Measurements from ENCODE around the gene ZIC1. TPM values are rescaled to one million over a fixed set of nuclear protein-coding genes. Genes with fewer than 3 reads are reported as not detected.
A peak's percentile ranks its signal among the peaks of the same experiment; 100 is the strongest.

Gene ZIC1
- total RNA-seq, 2 donors from 2014 or later: 0.04 TPM; not detected in 1

DNA sequence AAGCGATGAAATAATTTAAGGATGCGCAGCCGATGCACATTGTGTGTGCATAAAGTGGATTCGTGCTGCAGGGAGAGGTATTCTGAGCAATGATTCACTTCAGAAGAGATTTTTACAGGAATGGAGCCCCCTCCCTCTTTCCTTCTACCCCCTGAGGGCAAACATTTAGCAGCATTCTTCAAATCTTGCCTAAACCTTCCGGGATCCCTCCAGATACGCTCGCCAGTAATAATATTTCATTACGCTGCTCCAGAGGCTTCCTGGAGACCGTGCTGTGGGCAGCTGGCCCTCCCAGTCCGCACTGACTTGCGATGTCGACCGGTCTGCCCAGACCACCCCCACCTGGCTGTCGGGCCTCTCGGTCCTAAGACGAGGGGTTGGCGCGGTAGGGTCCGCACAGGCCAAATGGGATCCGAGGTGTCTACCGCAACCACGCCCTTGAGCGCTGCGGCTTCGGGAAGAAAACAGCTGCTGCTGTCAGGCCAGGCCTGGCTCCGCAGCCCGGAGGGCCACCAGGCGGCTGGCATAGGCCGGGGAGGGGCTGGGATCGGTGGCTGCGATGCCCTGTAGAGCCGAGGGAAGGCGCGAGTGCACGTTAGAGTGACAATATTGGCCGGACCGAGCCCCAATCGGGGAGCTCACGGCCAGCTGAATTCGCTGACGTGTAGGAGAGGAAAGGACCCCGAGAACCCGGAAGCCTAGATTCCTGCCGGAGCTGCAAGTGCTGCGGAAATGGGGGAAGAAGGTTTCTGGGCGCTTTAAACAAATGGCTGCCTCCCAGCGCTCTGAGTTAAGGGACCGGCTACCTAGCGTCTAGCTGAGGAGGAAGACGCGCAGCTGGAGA, 17.2 kb upstream of the ZIC1 start:
- H3K27me3 ChIP-seq: peaks cover 36 to 84% of the 10 kb centered on the region in 2 donors
- H3K36me3 ChIP-seq: no peaks in the 10 kb centered on the region
- H3K27ac ChIP-seq: no peak overlapping the region
- H3K4me1 ChIP-seq: peaks cover 0 to 56% of the 10 kb centered on the region in 2 donors
- H3K4me3 ChIP-seq: peak overlapping the region; percentile 18 to 39
- H3K9me3 ChIP-seq: no peaks in the 10 kb centered on the region
- TF ChIP-seq, protein P1, sequence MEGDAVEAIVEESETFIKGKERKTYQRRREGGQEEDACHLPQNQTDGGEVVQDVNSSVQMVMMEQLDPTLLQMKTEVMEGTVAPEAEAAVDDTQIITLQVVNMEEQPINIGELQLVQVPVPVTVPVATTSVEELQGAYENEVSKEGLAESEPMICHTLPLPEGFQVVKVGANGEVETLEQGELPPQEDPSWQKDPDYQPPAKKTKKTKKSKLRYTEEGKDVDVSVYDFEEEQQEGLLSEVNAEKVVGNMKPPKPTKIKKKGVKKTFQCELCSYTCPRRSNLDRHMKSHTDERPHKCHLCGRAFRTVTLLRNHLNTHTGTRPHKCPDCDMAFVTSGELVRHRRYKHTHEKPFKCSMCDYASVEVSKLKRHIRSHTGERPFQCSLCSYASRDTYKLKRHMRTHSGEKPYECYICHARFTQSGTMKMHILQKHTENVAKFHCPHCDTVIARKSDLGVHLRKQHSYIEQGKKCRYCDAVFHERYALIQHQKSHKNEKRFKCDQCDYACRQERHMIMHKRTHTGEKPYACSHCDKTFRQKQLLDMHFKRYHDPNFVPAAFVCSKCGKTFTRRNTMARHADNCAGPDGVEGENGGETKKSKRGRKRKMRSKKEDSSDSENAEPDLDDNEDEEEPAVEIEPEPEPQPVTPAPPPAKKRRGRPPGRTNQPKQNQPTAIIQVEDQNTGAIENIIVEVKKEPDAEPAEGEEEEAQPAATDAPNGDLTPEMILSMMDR (IDR thresholded peaks at IDR 0.05): no peak
- DNase-seq (ENCODE audit: low spot score): no peak

DNA sequence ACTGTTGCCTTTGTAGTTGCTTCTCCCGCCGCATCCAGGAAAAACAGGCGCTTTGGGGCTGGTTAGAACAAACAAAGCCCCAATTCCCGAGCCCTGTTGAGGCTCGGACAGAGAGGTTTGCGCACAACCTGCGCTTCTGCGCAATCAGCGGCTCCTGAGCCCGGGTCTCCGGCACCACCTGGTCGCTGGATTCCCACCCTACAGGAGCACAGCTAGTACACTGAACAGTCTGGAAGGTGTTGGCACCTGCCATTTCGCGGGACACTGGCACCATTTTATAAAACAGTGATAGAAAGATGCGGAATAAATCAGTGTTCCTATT, 16.6 kb upstream of the ZIC1 start:
- H3K4me1 ChIP-seq: peaks cover 0 to 58% of the 10 kb centered on the region in 2 donors
- TF ChIP-seq, protein P1 (IDR thresholded peaks at IDR 0.05): no peak
- H3K27ac ChIP-seq: no peak overlapping the region
- H3K36me3 ChIP-seq: no peaks in the 10 kb centered on the region
- DNase-seq (ENCODE audit: low spot score): no peak
- peak overlapping the region; percentile 18 to 39 for H3K4me3 ChIP-seq
- H3K9me3 ChIP-seq: no peaks in the 10 kb centered on the region
- peaks cover 36 to 87% of the 10 kb centered on the region in 2 donors for H3K27me3 ChIP-seq

DNA sequence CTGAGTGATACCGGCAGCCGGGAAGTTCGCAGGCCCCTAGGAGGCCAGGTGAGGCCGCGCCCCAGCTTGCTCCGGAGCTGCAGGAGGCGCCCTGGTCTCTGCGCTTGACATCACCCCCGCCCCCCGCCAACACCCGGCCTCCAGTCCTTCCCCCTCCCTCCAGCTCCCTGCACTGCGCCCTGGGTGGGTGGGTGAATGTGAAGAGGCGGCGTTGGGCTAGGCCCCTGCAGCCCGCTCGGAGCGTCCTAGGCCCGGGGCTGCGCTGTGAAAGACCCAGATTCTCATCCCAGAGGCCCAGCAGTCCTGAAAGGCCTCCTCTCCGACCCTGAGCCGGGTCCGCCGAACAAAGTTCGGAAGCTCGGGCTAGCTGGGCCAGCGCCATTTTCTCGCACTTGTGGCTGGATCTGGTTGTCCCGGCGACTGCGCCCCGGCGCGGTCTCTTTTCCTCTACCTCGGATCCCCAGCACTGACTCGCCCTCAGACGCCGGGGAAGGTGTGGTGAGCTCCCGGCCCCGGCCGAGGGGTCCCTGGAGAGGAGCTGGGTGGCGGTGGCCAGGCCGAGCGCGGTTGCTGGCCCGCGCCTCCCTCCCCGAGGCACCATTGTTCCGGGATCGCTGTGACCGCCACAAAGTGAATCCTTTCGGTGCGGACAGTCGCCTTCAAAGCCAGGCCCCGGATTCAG, 15.8 kb upstream of the ZIC1 start:
- DNase-seq (ENCODE audit: low spot score): no peak
- TF ChIP-seq, protein P1 (IDR thresholded peaks at IDR 0.05): no peak
- H3K4me1 ChIP-seq: peaks cover 0 to 63% of the 10 kb centered on the region in 2 donors
- H3K9me3 ChIP-seq: no peaks in the 10 kb centered on the region
- peak overlapping the region; percentile 35 to 43 for H3K4me3 ChIP-seq
- H3K27me3 ChIP-seq: peaks cover 39 to 86% of the 10 kb centered on the region in 2 donors
- H3K27ac ChIP-seq: no peak overlapping the region
- no peaks in the 10 kb centered on the region for H3K36me3 ChIP-seq

DNA sequence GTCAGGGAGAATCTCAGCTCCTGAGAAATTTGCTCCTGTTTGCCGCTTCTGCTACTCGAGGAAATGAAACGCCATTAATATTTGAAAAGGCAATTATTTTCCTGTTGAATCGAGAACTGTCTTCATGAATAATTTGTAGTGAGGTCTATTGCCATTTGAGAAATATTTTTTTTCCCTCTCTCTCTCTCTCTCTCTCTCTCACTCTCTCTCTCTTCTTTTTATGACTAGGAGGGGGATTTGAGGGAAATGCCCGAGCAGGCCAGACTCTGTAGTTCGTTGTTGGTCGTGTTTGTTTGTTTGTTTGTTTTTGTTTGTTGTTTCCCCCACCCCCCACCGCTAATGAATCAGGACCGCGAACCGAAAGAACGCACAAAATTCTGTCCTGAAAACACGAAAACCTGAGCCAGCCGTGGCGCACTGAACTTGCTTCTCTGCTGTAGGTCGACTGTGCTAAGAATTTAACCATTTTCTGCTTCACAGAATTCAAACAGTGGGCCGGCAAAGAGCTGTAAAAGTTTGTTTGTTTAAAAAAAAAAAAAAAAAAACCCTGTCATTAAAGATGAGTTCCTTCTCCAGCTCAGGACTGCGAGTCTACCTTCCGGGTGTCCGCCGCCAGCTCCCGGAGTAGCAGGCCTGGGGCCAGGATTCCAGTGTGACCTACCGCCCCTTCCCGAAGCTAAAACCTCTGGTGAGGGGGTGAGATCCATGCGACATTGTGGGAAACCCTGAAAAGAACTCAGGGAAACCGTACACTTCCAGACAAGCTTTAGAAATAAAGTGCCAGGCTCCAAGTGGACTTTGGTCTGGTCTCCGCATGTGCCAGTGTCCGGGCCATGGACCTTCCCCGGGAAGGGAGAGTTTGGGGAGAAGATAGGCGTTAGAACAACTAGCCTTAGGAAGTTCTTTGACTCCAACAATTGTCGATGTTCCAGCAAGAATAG, 15.0 kb upstream of the ZIC1 start:
- H3K27ac ChIP-seq: no peak overlapping the region
- peak overlapping the region; percentile 35 to 43 for H3K4me3 ChIP-seq
- no peaks in the 10 kb centered on the region for H3K36me3 ChIP-seq
- peaks cover 32 to 82% of the 10 kb centered on the region in 2 donors for H3K27me3 ChIP-seq
- no peak for DNase-seq (ENCODE audit: low spot score)
- H3K4me1 ChIP-seq: peaks cover 0 to 63% of the 10 kb centered on the region in 2 donors
- TF ChIP-seq, protein P1 (IDR thresholded peaks at IDR 0.05): no peak
- no peaks in the 10 kb centered on the region for H3K9me3 ChIP-seq

DNA sequence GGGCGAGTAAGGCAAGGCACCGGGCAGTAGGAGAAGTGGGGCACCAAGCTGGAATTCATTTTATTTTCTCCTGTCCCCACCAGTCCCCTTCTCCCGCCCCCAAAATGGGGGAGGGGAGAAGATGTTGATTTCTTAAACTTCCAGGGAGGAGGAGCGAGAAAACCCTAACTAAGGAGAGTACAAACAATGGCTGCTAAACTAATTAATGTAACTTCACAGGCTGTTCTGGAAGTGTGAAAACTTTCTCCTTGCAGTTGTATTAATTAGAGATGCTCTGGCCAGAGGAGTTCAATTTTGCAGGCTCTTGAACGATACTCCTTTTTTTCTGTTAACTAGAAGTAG, 14.3 kb upstream of the ZIC1 start:
- Histone ChIP-seq H3K9me3 (no peaks in the 10 kb centered on the region), H3K4me3 (no peak overlapping the region), H3K27ac (no peak overlapping the region), H3K27me3 (peaks cover 26 to 75% of the 10 kb centered on the region in 2 donors), H3K4me1 (peaks cover 0 to 63% of the 10 kb centered on the region in 2 donors), H3K36me3 (no peaks in the 10 kb centered on the region)
- TF ChIP-seq, protein P1 (IDR thresholded peaks at IDR 0.05): no peak
- DNase-seq (ENCODE audit: low spot score): no peak
